ENCODE measurements around the gene ZSCAN5A. TPM values are rescaled to one million over a fixed set of nuclear protein-coding genes. Genes with fewer than 3 reads are reported as not detected.

ZSCAN5A gene
- total and polyA plus RNA-seq, 2 of the 13 experiments (the other 11 are each of a cell fraction or from before 2014, with no cell fraction given) = 9.5 to 17.8 TPM

- no peak for TF ChIP-seq ONECUT2 (CRISPR knock-in tag; IDR thresholded peaks at IDR 0.05)
- peak; percentile 82 to 84 for TF ChIP-seq NR2F1 (CRISPR knock-in tag; IDR thresholded peaks at IDR 0.05)
- no peak for TF ChIP-seq ZFX (CRISPR knock-in tag; IDR thresholded peaks at IDR 0.05; ENCODE audit: low read depth)
- TF ChIP-seq ZNF598 (CRISPR knock-in tag; IDR thresholded peaks at IDR 0.05; ENCODE audit: borderline replicate concordance) = no peak
- no peak for TF ChIP-seq NR0B2 (CRISPR knock-in tag; IDR thresholded peaks at IDR 0.05)
- TF ChIP-seq DBP (CRISPR knock-in tag; IDR thresholded peaks at IDR 0.05; ENCODE audit: not compliant biosample characterization) = no peak
- TF ChIP-seq HDAC1 (CRISPR knock-in tag; IDR thresholded peaks at IDR 0.05) = peak; percentile 52; the same call in 1 of the 2 replicates
- no peak for TF ChIP-seq SMC3 (IDR thresholded peaks at IDR 0.05; ENCODE audit: low read length)
- peak; percentile 79; the same call in 1 of the 2 replicates for TF ChIP-seq CEBPB (IDR thresholded peaks at IDR 0.05; ENCODE audit: borderline replicate concordance, low read depth, low read length)
- TF ChIP-seq HIVEP1 (CRISPR knock-in tag; IDR thresholded peaks at IDR 0.05) = no peak
- no peak; the same call in 1 of the 2 replicates for TF ChIP-seq MYPOP (CRISPR knock-in tag; IDR thresholded peaks at IDR 0.05)
- TF ChIP-seq KDM4B (CRISPR knock-in tag; IDR thresholded peaks at IDR 0.05) = no peak
- TF ChIP-seq TFE3 (CRISPR knock-in tag; IDR thresholded peaks at IDR 0.05) = no peak
- 0 out of 2 replicates have a peak, but pooled peaks have one; percentile 22 for TF ChIP-seq FOXP1 (IDR thresholded peaks at IDR 0.05)
- TF ChIP-seq FOXP1 (CRISPR knock-in tag; IDR thresholded peaks at IDR 0.05) = peak; percentile 90
- TF ChIP-seq NFKB2 (CRISPR knock-in tag; IDR thresholded peaks at IDR 0.05; ENCODE audit: borderline replicate concordance) = no peak
- TF ChIP-seq ZNF10 (CRISPR knock-in tag; IDR thresholded peaks at IDR 0.05; ENCODE audit: borderline replicate concordance, low read depth) = no peak
- TF ChIP-seq ZNF557 (CRISPR knock-in tag; IDR thresholded peaks at IDR 0.05) = no peak
- TF ChIP-seq BHLHE40 (IDR thresholded peaks at IDR 0.05; ENCODE audit: low read length) = no peak
- TF ChIP-seq ZNF138 (CRISPR knock-in tag; IDR thresholded peaks at IDR 0.05; ENCODE audit: low read depth) = no peak
- no peak for TF ChIP-seq NFKBIZ (CRISPR knock-in tag; IDR thresholded peaks at IDR 0.05)
- peak; percentile 69; the same call in 1 of the 2 replicates for TF ChIP-seq ZNF460 (CRISPR knock-in tag; IDR thresholded peaks at IDR 0.05; ENCODE audit: borderline replicate concordance)
- peak; percentile 76 for TF ChIP-seq ARID5B (CRISPR knock-in tag; IDR thresholded peaks at IDR 0.05)
- no peak for TF ChIP-seq ZNF260 (CRISPR knock-in tag; IDR thresholded peaks at IDR 0.05; ENCODE audit: borderline replicate concordance, low read depth)
- TF ChIP-seq MBNL3 (CRISPR knock-in tag; conservative IDR thresholded peaks at IDR 0.05) = no peak
These were observed 2.1 kb upstream of the ZSCAN5A start (continued) for GRCh38 chr19:56316728-56317127.

All from HepG2 (cell line).